NOMO-1 treated with dmso at 0.1 percent for 144 hours (cell line): ENCODE results near the gene HOXC13.

ENCODE experiments used
- DNase-seq: peaks from one replicate; lab custom pipeline; 2025; ENCODE audit not compliant: unreplicated experiment; lab: John Stamatoyannopoulos, UW

Gene HOXC13

GRCh38 chr12:53954694-53955035 is 16.0 kb downstream of the HOXC13 start, which contains the start of gene HOXC12:
Gene HOXC12, plus strand, starts transcription at chr12:53954903. Its CDS starts 27 bp downstream, at chr12:53954930.
- no peak for DNase-seq

- no peak for DNase-seq
These were observed 16.6 kb downstream of the HOXC13 start for GRCh38 chr12:53955036-53955775.

- no peak for DNase-seq
These were observed 17.2 kb downstream of the HOXC13 start for GRCh38 chr12:53955776-53956250.

- no peak for DNase-seq
These were observed 17.7 kb downstream of the HOXC13 start for GRCh38 chr12:53956251-53956887.

- no peak for DNase-seq
These were observed 18.4 kb downstream of the HOXC13 start for GRCh38 chr12:53956914-53957536.

- no peak for DNase-seq
These were observed 19.5 kb downstream of the HOXC13 start for GRCh38 chr12:53958128-53958527.

- DNase-seq, result no peak
These were observed 20.7 kb downstream of the HOXC13 start for GRCh38 chr12:53959314-53959713.

GRCh38 chr12:53960187-53961024 is 21.8 kb downstream of the HOXC13 start:
- no peak for DNase-seq

GRCh38 chr12:53961025-53961761 is 22.6 kb downstream of the HOXC13 start:
- no peak for DNase-seq

GRCh38 chr12:53963005-53963404 is 24.4 kb downstream of the HOXC13 start:
- DNase-seq, result no peak

GRCh38 chr12:53963434-53964314 is 25.0 kb downstream of the HOXC13 start:
- DNase-seq, result no peak

GRCh38 chr12:53964315-53964713 is 25.7 kb downstream of the HOXC13 start:
- DNase-seq, result no peak

GRCh38 chr12:53965281-53966084 is 26.9 kb downstream of the HOXC13 start:
- no peak for DNase-seq

- no peak for DNase-seq
These were observed 27.4 kb downstream of the HOXC13 start for GRCh38 chr12:53966085-53966384.

GRCh38 chr12:53966385-53967133 is 27.9 kb downstream of the HOXC13 start:
- no peak for DNase-seq

GRCh38 chr12:53967421-53967925 is 28.8 kb downstream of the HOXC13 start:
- DNase-seq, result no peak

GRCh38 chr12:53968214-53969127 is 29.8 kb downstream of the HOXC13 start:
- DNase-seq, result no peak
